BLaER1 treated with 17β-estradiol and CSF1 and Interleukin-3, amounts not matched to agents 10 nM and 100 nM (cell line): ENCODE results near the gene SLC1A2.
A peak's percentile ranks its signal among the peaks of the same experiment; 100 is the strongest.

ENCODE experiments used
- H3K27ac ChIP-seq, 11 experiments: shearing (Covaris generic); formaldehyde crosslinking; 2 replicates each; pipeline ENCODE4 v1.8.1; 2022
- H3K27me3 ChIP-seq, 11 experiments: shearing (Covaris generic); formaldehyde crosslinking; 2 replicates each; pipeline ENCODE4 v1.8.1; 2022
- H3K36me3 ChIP-seq, 11 experiments: shearing (Covaris generic); formaldehyde crosslinking; 2 replicates each; pipeline ENCODE4 v1.8.1; 2022
- H3K4me1 ChIP-seq, 10 experiments: shearing (Covaris generic); formaldehyde crosslinking; 2 replicates each; pipeline ENCODE4 v1.8.1; 2022
- H3K4me2 ChIP-seq, 11 experiments: shearing (Covaris generic); formaldehyde crosslinking; 2 replicates each; pipeline ENCODE4 v1.8.1; 2022
- H3K4me3 ChIP-seq, 10 experiments: shearing (Covaris generic); formaldehyde crosslinking; 2 replicates each; pipeline ENCODE4 v1.8.1; 2022
- H3K9ac ChIP-seq, 11 experiments: shearing (Covaris generic); formaldehyde crosslinking; 2 replicates each; pipeline ENCODE4 v1.8.1; 2022
- H3K9me3 ChIP-seq, 11 experiments: shearing (Covaris generic); formaldehyde crosslinking; replicated peaks in 1 of 11; 2 replicates each; pipeline ENCODE4 v1.8.1; 2022
- H4K20me1 ChIP-seq, 11 experiments: shearing (Covaris generic); formaldehyde crosslinking; 2 replicates each; pipeline ENCODE4 v1.8.1; 2022
- Cebpa-rat ChIP-seq, 11 experiments: shearing (Covaris generic); IDR thresholded peaks; 2 replicates each; pipeline ENCODE4 v1.8.1; 2022

The SLC1A2 gene

GRCh38 chr11:35311331-35311730 is 108.0 kb downstream of the SLC1A2 start:
- Histone ChIP-seq H3K4me1 (peaks cover 14 to 49% (median 22%) of the 10 kb centered on the region in 10 experiments), H3K27me3 (no peaks in the 10 kb centered on the region), H3K36me3 (no peaks in the 10 kb centered on the region), H3K9ac (no peak overlapping the region), H3K27ac (peak overlapping the region in 1 of 11 experiments; percentile 19; a peak in 2 of 22 replicates), H3K4me2 (peak overlapping the region in 3 of 11 experiments; percentile 38 to 69 (median 64); a peak in 5 of 22 replicates), H3K4me3 (no peak overlapping the region), H4K20me1 (no peaks in the 10 kb centered on the region), H3K9me3 (no peaks in the 10 kb centered on the region)
- no peak for TF ChIP-seq Cebpa-rat (IDR thresholded peaks at IDR 0.05)

- no peak for TF ChIP-seq Cebpa-rat (IDR thresholded peaks at IDR 0.05)
These were observed 111.2 kb downstream of the SLC1A2 start for GRCh38 chr11:35308157-35308556.

GRCh38 chr11:35307221-35307621 is 112.1 kb downstream of the SLC1A2 start:
- no peak overlapping the region for H3K27ac ChIP-seq

More at GRCh38 chr11:35308157-35308556, 111.2 kb downstream of the SLC1A2 start:
- Histone ChIP-seq H3K4me3 (no peak overlapping the region), H3K9me3 (no peaks in the 10 kb centered on the region), H3K4me2 (no peak overlapping the region), H3K27me3 (no peaks in the 10 kb centered on the region), H4K20me1 (no peaks in the 10 kb centered on the region), H3K4me1 (peaks cover 2 to 65% (median 5%) of the 10 kb centered on the region in 10 experiments), H3K27ac (no peak overlapping the region), H3K36me3 (no peaks in the 10 kb centered on the region), H3K9ac (no peak overlapping the region)

GRCh38 chr11:35305670-35306382 is 113.5 kb downstream of the SLC1A2 start:
- peak overlapping the region in 6 of 11 experiments; percentile 4 to 69 (median 23); a peak in 6 of 22 replicates for H3K4me2 ChIP-seq
- H3K27ac ChIP-seq = peak overlapping the region in 1 of 11 experiments; percentile 83; a peak in 2 of 22 replicates
- no peak overlapping the region for H3K9ac ChIP-seq

More at GRCh38 chr11:35307221-35307621, 112.1 kb downstream of the SLC1A2 start:
- no peak for TF ChIP-seq Cebpa-rat (IDR thresholded peaks at IDR 0.05)
- Histone ChIP-seq H3K36me3 (no peaks in the 10 kb centered on the region), H3K4me2 (no peak overlapping the region), H3K9ac (no peak overlapping the region), H3K4me3 (no peak overlapping the region), H3K4me1 (peaks cover 0 to 62% (median 1%) of the 10 kb centered on the region in 10 experiments; a peak in 7 of 20 replicates), H3K27me3 (no peaks in the 10 kb centered on the region), H4K20me1 (no peaks in the 10 kb centered on the region), H3K9me3 (no peaks in the 10 kb centered on the region)

GRCh38 chr11:35304900-35305460 is 114.4 kb downstream of the SLC1A2 start:
- H3K9ac ChIP-seq = no peak overlapping the region
- TF ChIP-seq Cebpa-rat (IDR thresholded peaks at IDR 0.05) = no peak
- H3K4me3 ChIP-seq = no peak overlapping the region
- no peaks in the 10 kb centered on the region for H3K27me3 ChIP-seq
- H3K9me3 ChIP-seq = no peaks in the 10 kb centered on the region
- peak overlapping the region in 3 of 11 experiments; percentile 31 to 69 (median 66); a peak in 6 of 22 replicates for H3K4me2 ChIP-seq
- no peaks in the 10 kb centered on the region for H3K36me3 ChIP-seq
- peak overlapping the region in 2 of 11 experiments; percentile 69 to 83; a peak in 5 of 22 replicates for H3K27ac ChIP-seq
- H4K20me1 ChIP-seq = no peaks in the 10 kb centered on the region
- peaks cover 0 to 41% (median 1%) of the 10 kb centered on the region in 10 experiments; a peak in 7 of 20 replicates for H3K4me1 ChIP-seq

More at GRCh38 chr11:35305670-35306382, 113.5 kb downstream of the SLC1A2 start:
- Histone ChIP-seq H3K9me3 (no peaks in the 10 kb centered on the region), H3K36me3 (no peaks in the 10 kb centered on the region), H3K4me3 (no peak overlapping the region), H3K27me3 (no peaks in the 10 kb centered on the region), H4K20me1 (no peaks in the 10 kb centered on the region), H3K4me1 (peaks cover 0 to 49% (median 1%) of the 10 kb centered on the region in 10 experiments; a peak in 7 of 20 replicates)
- TF ChIP-seq Cebpa-rat (IDR thresholded peaks at IDR 0.05) = no peak

GRCh38 chr11:35304386-35304775 is 115.0 kb downstream of the SLC1A2 start:
- no peaks in the 10 kb centered on the region for H3K36me3 ChIP-seq
- peak overlapping the region in 4 of 11 experiments; percentile 31 to 69 (median 52); a peak in 8 of 22 replicates for H3K4me2 ChIP-seq
- H3K9ac ChIP-seq = peak overlapping the region in 1 of 11 experiments; percentile 64; a peak in 2 of 22 replicates
- H3K27me3 ChIP-seq = no peaks in the 10 kb centered on the region
- TF ChIP-seq Cebpa-rat (IDR thresholded peaks at IDR 0.05) = no peak
- H3K4me1 ChIP-seq = peaks cover 0 to 39% (median 1%) of the 10 kb centered on the region in 10 experiments; a peak in 7 of 20 replicates
- no peaks in the 10 kb centered on the region for H4K20me1 ChIP-seq
- H3K9me3 ChIP-seq = no peaks in the 10 kb centered on the region
- H3K4me3 ChIP-seq = no peak overlapping the region
- peak overlapping the region in 4 of 11 experiments; percentile 13 to 83 (median 62); a peak in 7 of 22 replicates for H3K27ac ChIP-seq

GRCh38 chr11:35303596-35304385 is 115.6 kb downstream of the SLC1A2 start:
- H3K9ac ChIP-seq = peak overlapping the region in 1 of 11 experiments; percentile 64; a peak in 2 of 22 replicates
- H3K27ac ChIP-seq = peak overlapping the region in 4 of 11 experiments; percentile 13 to 83 (median 62); a peak in 7 of 22 replicates
- no peaks in the 10 kb centered on the region for H3K27me3 ChIP-seq
- H3K4me3 ChIP-seq = no peak overlapping the region
- peak overlapping the region in 4 of 11 experiments; percentile 31 to 69 (median 52); a peak in 8 of 22 replicates for H3K4me2 ChIP-seq
- TF ChIP-seq Cebpa-rat (IDR thresholded peaks at IDR 0.05) = peak in 1 of 11 experiments; percentile 27; a peak in 1 of 22 replicates
- no peaks in the 10 kb centered on the region for H3K36me3 ChIP-seq
- H3K4me1 ChIP-seq = peaks cover 0 to 39% (median 1%) of the 10 kb centered on the region in 10 experiments; a peak in 7 of 20 replicates
- no peaks in the 10 kb centered on the region for H3K9me3 ChIP-seq
- H4K20me1 ChIP-seq = no peaks in the 10 kb centered on the region

GRCh38 chr11:35302398-35302797 is 117.0 kb downstream of the SLC1A2 start:
- no peaks in the 10 kb centered on the region for H3K27me3 ChIP-seq
- TF ChIP-seq Cebpa-rat (IDR thresholded peaks at IDR 0.05) = no peak
- H3K36me3 ChIP-seq = no peaks in the 10 kb centered on the region
- no peaks in the 10 kb centered on the region for H3K9me3 ChIP-seq
- peaks cover 0 to 39% (median 1%) of the 10 kb centered on the region in 10 experiments; a peak in 7 of 20 replicates for H3K4me1 ChIP-seq
- peak overlapping the region in 1 of 11 experiments; percentile 83; a peak in 1 of 22 replicates for H3K27ac ChIP-seq
- no peak overlapping the region for H3K4me3 ChIP-seq
- H4K20me1 ChIP-seq = no peaks in the 10 kb centered on the region
- no peak overlapping the region for H3K9ac ChIP-seq
- H3K4me2 ChIP-seq = 0 out of 22 replicates have a peak overlapping the region, but pooled peaks of 1 of the 11 experiments have one; percentile 8
